ENCODE data around the gene ZNF438. TPM values are rescaled to one million over a fixed set of nuclear protein-coding genes. Genes with fewer than 3 reads are reported as not detected.

The ZNF438 gene
- total RNA-seq, 4 donors from 2014 or later, result 10.3 to 14.6 (median 13.6) TPM

DNA sequence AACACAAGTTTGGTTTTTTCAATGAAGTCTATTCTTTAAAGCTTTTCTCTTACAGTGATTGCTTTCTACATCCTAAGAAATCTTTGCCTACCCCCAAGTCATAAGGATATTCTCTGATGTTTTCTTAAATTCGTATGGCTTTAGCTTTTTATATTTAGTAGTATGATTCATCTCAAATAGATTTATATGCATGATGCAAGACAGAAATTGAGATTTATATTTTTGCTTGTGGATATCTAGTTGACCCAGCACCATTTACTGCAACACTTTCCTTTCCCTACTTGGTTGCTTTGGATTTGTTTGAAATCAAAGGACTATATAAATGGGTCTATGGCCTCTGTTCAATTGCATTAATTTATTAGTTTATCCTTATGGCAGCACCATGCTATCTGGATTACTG lies 113.9 kb downstream of the ZNF438 start:
- Histone ChIP-seq H3K4me3 (no peak overlapping the region), H3K36me3 (peaks cover 0 to under 1% of the 10 kb centered on the region in 2 donors), H3K9me3 (no peaks in the 10 kb centered on the region), H3K4me1 (peaks cover 0 to 6% (median 0%) of the 10 kb centered on the region in 3 donors), H3K27ac (no peak overlapping the region), H3K27me3 (no peaks in the 10 kb centered on the region)
- no peak for ATAC-seq
- TF ChIP-seq, protein P1, sequence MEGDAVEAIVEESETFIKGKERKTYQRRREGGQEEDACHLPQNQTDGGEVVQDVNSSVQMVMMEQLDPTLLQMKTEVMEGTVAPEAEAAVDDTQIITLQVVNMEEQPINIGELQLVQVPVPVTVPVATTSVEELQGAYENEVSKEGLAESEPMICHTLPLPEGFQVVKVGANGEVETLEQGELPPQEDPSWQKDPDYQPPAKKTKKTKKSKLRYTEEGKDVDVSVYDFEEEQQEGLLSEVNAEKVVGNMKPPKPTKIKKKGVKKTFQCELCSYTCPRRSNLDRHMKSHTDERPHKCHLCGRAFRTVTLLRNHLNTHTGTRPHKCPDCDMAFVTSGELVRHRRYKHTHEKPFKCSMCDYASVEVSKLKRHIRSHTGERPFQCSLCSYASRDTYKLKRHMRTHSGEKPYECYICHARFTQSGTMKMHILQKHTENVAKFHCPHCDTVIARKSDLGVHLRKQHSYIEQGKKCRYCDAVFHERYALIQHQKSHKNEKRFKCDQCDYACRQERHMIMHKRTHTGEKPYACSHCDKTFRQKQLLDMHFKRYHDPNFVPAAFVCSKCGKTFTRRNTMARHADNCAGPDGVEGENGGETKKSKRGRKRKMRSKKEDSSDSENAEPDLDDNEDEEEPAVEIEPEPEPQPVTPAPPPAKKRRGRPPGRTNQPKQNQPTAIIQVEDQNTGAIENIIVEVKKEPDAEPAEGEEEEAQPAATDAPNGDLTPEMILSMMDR (IDR thresholded peaks at IDR 0.05), result no peak
- no peak for TF ChIP-seq EP300 (IDR thresholded peaks at IDR 0.05)
- no peak for TF ChIP-seq POLR2A (IDR thresholded peaks at IDR 0.05)
- TF ChIP-seq POLR2AphosphoS5 (IDR thresholded peaks at IDR 0.05), result no peak
- 40 to 53% methylated on average over 1 of the region's 1 CpG for WGBS, 2 donors (ENCODE audit: low coverage in 1 of 2)

DNA sequence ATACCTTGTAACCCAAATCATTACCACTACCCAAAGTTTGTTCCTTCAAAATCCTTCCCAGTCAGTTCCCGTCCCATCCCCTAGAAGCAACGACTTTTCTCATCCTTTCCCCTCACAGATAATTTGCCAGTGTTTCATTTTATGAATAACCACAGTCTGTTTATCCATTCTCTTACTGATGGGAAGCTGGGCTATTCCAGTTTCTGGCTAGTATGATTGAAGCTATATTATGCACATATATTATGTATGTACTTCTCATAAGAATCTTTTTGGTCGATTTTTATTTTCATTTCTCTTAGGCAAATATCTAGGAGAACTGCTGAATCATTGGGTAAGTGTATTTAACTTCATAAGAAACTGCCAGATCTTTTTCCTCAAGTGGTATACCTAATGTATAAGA lies 114.6 kb downstream of the ZNF438 start:
- Histone ChIP-seq H3K4me3 (no peak overlapping the region), H3K27me3 (no peaks in the 10 kb centered on the region), H3K4me1 (peaks cover 0 to 6% (median 0%) of the 10 kb centered on the region in 3 donors), H3K36me3 (no peaks in the 10 kb centered on the region), H3K9me3 (no peaks in the 10 kb centered on the region), H3K27ac (no peak overlapping the region)
- TF ChIP-seq POLR2AphosphoS5 (IDR thresholded peaks at IDR 0.05) (no peak), POLR2A (IDR thresholded peaks at IDR 0.05) (no peak), EP300 (IDR thresholded peaks at IDR 0.05) (no peak)
- TF ChIP-seq, protein P1 (IDR thresholded peaks at IDR 0.05), result no peak
- WGBS, 2 donors (ENCODE audit: low coverage in 1 of 2), result 80 to 83% methylated on average over 2 to 3 of the region's 3 CpGs
- ATAC-seq, result no peak

DNA sequence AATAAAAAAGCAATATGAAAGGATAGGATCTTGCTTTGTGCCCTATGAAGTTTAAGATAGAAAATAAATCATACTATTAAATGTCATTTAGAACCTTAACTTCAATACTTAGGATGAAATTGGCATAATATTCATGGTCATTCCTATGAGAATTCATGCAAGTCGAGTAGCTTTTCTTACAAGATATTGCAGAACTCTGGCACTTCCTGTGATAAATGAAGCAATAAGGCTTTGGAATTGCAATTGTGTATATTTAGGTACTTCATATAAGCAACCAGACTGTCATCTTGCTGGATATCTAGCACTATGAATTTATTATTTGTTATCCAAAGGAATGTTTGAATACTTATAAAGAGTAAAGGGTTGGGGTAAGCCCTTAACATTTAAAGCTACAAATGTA lies 116.5 kb downstream of the ZNF438 start:
- TF ChIP-seq, protein P1 (IDR thresholded peaks at IDR 0.05), result no peak
- no peak for TF ChIP-seq POLR2AphosphoS5 (IDR thresholded peaks at IDR 0.05)
- TF ChIP-seq EP300 (IDR thresholded peaks at IDR 0.05), result no peak
- no peak for TF ChIP-seq POLR2A (IDR thresholded peaks at IDR 0.05)
- no peaks in the 10 kb centered on the region for H3K27me3 ChIP-seq

DNA sequence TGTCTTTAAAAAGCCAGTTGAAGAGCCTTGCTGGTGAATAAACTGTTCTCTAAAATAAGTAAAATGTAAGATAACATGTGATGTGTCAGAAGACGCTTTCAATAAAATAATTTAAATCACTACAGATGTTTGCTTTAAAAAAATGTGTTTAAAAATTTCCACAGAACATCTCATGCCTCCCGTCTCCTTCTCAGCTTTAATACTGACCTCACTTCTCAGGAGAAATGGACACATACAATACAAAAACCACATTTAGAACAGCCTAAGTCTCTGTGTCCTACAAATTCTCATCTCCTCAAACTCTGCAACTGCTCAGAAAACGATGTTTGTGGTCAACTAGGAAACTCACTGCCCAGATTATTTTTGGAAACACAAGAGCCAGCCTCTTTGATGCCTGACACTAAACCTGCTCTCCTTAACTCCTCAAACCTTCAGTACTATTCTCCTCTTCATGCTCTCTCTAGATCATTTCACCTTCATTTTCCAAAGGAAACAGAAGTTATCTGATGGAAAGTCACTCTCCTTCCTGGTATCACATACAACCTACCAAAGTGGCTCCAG lies 120.3 kb downstream of the ZNF438 start:
- ATAC-seq, result no peak

More for the DNA sequence above, 116.5 kb downstream of the ZNF438 start:
- H3K36me3 ChIP-seq, result no peaks in the 10 kb centered on the region
- no peak overlapping the region for H3K4me3 ChIP-seq
- no peaks in the 10 kb centered on the region for H3K9me3 ChIP-seq
- 36 to 44% methylated on average over 1 of the region's 1 CpG for WGBS, 2 donors (ENCODE audit: low coverage in 1 of 2)
- no peak overlapping the region for H3K27ac ChIP-seq
- H3K4me1 ChIP-seq, result peaks cover 0 to 16% (median 0%) of the 10 kb centered on the region in 3 donors
- no peak for ATAC-seq

More for the DNA sequence above, 120.3 kb downstream of the ZNF438 start:
- no peaks in the 10 kb centered on the region for H3K27me3 ChIP-seq
- H3K27ac ChIP-seq, result no peak overlapping the region
- peaks cover 0 to 16% (median 0%) of the 10 kb centered on the region in 3 donors for H3K4me1 ChIP-seq
- WGBS, 2 donors (ENCODE audit: low coverage in 1 of 2), result 28 to 60% methylated on average over 3 of the region's 3 CpGs
- no peaks in the 10 kb centered on the region for H3K9me3 ChIP-seq
- TF ChIP-seq, protein P1 (IDR thresholded peaks at IDR 0.05), result no peak
- no peak for TF ChIP-seq EP300 (IDR thresholded peaks at IDR 0.05)
- no peak for TF ChIP-seq POLR2A (IDR thresholded peaks at IDR 0.05)
- no peak for TF ChIP-seq POLR2AphosphoS5 (IDR thresholded peaks at IDR 0.05)
- peaks cover 0 to 21% of the 10 kb centered on the region in 2 donors for H3K36me3 ChIP-seq
- H3K4me3 ChIP-seq, result no peak overlapping the region
